Mucosa of descending colon (tissue), 3 donors: Measurements from ENCODE around the gene PKHD1. TPM values are rescaled to one million over a fixed set of nuclear protein-coding genes. Genes with fewer than 3 reads are reported as not detected.

Source experiments
- ATAC-seq: fragments of 200-7000 bp; cut with Tn5 transposase; one replicate; pipeline ENCODE4 v1.9.1; 2020; ENCODE audit warnings: mild to moderate bottlenecking, moderate library complexity
- DNase-seq, 3 donors: peaks; one replicate each; pipeline ENCODE4 v3.0.0-alpha.2; 2020
- H3K36me3 ChIP-seq: fragments of 200-600 bp; one replicate; pipeline ENCODE4 v1.8.0; 2021; ENCODE audit warnings: low read depth, mild to moderate bottlenecking
- H3K4me1 ChIP-seq: fragments of 200-600 bp; one replicate; pipeline ENCODE4 v1.8.0; 2021; ENCODE audit warnings: low read depth, mild to moderate bottlenecking
- H3K4me3 ChIP-seq: fragments of 200-600 bp; one replicate; pipeline ENCODE4 v1.8.0; 2021; ENCODE audit warnings: mild to moderate bottlenecking
- H3K9me3 ChIP-seq: fragments of 200-600 bp; one replicate; pipeline ENCODE4 v1.8.0; 2021; ENCODE audit warnings: mild to moderate bottlenecking
- CTCF ChIP-seq: fragments of 200-600 bp; IDR thresholded peaks from one replicate; pipeline ENCODE4 v1.8.0; 2022; ENCODE audit warnings: antibody characterized with exemption, mild to moderate bottlenecking
- intact Hi-C, 2 donors: fragments of 100-400 bp; cut with DNase I in 1 of 2; cut with micrococcal nuclease in 1 of 2; formaldehyde crosslinking; loops; one replicate each; pipeline versions ENCODE4 v1.11.0 to v1.11.1; 2022; cut with DNase I, micrococcal nuclease
- total RNA-seq, 3 donors: library from RNA; stranded (reverse); fragmentation: NEBNext Ultra II Directional in 2 of 3; extraction: Animal tissue kit (Norgen Biotek cat#: 25700) in 2 of 3; gene quantifications; one replicate each; pipeline versions ENCODE4 v1.2.1 to v1.2.4, GENCODE V29; 2021 to 2023
- donor health status: DM: no; HTN: no; CAD: no; lungs with moderate emphysema.
- donor health status: DM: no; HTN: no; CAD: no.
- donor health status: DM: no; HTN: yes; CAD: no.

Gene PKHD1
- total RNA-seq, 3 donors from 2014 or later, result 0.12 to 0.22 (median 0.20) TPM

GRCh38 chr6:51818520-51819022 is 268.8 kb downstream of the PKHD1 start:
- Histone ChIP-seq H3K4me3 (no peak overlapping the region), H3K36me3 (no peaks in the 10 kb centered on the region), H3K4me1 (no peaks in the 10 kb centered on the region), H3K9me3 (no peaks in the 10 kb centered on the region)
- intact Hi-C loops, result no loop called here
- DNase-seq (no peak), ATAC-seq (no peak)
- no peak for TF ChIP-seq CTCF

GRCh38 chr6:51817832-51818231 is 269.6 kb downstream of the PKHD1 start:
- intact Hi-C loops, result no loop called here
- no peak for DNase-seq
- no peak for TF ChIP-seq CTCF

GRCh38 chr6:51814418-51814817 is 273.0 kb downstream of the PKHD1 start:
- DNase-seq, result no peak
- Histone ChIP-seq H3K36me3 (no peaks in the 10 kb centered on the region), H3K9me3 (no peaks in the 10 kb centered on the region), H3K4me3 (no peak overlapping the region), H3K4me1 (no peaks in the 10 kb centered on the region)
- TF ChIP-seq CTCF, result no peak
- ATAC-seq, result no peak
- intact Hi-C loops, result no loop called here

More at GRCh38 chr6:51817832-51818231, 269.6 kb downstream of the PKHD1 start:
- Histone ChIP-seq H3K4me1 (no peaks in the 10 kb centered on the region), H3K36me3 (no peaks in the 10 kb centered on the region), H3K4me3 (no peak overlapping the region), H3K9me3 (no peaks in the 10 kb centered on the region)
- no peak for ATAC-seq

- H3K4me1 ChIP-seq, result no peaks in the 10 kb centered on the region
- H3K4me3 ChIP-seq, result no peak overlapping the region
- DNase-seq (no peak), ATAC-seq (no peak)
- no peak for TF ChIP-seq CTCF
- H3K9me3 ChIP-seq, result no peaks in the 10 kb centered on the region
- no peaks in the 10 kb centered on the region for H3K36me3 ChIP-seq
- intact Hi-C loops, result no loop called here
Measured at GRCh38 chr6:51813904-51814303, 273.5 kb downstream of the PKHD1 start.

GRCh38 chr6:51812231-51812630 is 275.2 kb downstream of the PKHD1 start:
- Histone ChIP-seq H3K4me3 (no peak overlapping the region), H3K4me1 (no peaks in the 10 kb centered on the region), H3K9me3 (no peaks in the 10 kb centered on the region), H3K36me3 (no peaks in the 10 kb centered on the region)
- ATAC-seq (no peak), DNase-seq (no peak)
- no peak for TF ChIP-seq CTCF
- intact Hi-C loops, result no loop called here

- H3K9me3 ChIP-seq, result no peaks in the 10 kb centered on the region
- DNase-seq (no peak), ATAC-seq (no peak)
- no peak for TF ChIP-seq CTCF
- no peaks in the 10 kb centered on the region for H3K4me1 ChIP-seq
- H3K4me3 ChIP-seq, result no peak overlapping the region
- H3K36me3 ChIP-seq, result no peaks in the 10 kb centered on the region
- intact Hi-C loops, result no loop called here
Measured at GRCh38 chr6:51805517-51805916, 281.9 kb downstream of the PKHD1 start.
